HuH-7.5 (cell line): ENCODE measurements around the gene OLFM1.
"Not testable (repeated sequence)": the region's sequence is repeated elsewhere in the genome, so short reads cannot be mapped to it uniquely, and the experiment has no call there.

Experiments used
- DNase-seq: peaks from one replicate; pipeline ENCODE4 v3.0.0; 2011; ENCODE audit warnings: low spot score

OLFM1 gene

GRCh38 chr9:135152614-135153334 is 65.3 kb downstream of the OLFM1 start:
- peak; percentile 54 for DNase-seq

GRCh38 chr9:135154050-135154615 is 66.7 kb downstream of the OLFM1 start:
- DNase-seq: no peak

- no peak for DNase-seq
Observed at GRCh38 chr9:135155396-135155795, 67.9 kb downstream of the OLFM1 start.

- peak; percentile 65 for DNase-seq
Observed at GRCh38 chr9:135156525-135157510, 69.3 kb downstream of the OLFM1 start.

- DNase-seq: no peak
Observed at GRCh38 chr9:135157856-135158563, 70.5 kb downstream of the OLFM1 start.

- DNase-seq: no peak
Observed at GRCh38 chr9:135158564-135158937, 71.1 kb downstream of the OLFM1 start.

- DNase-seq: no peak
Observed at GRCh38 chr9:135159801-135160200, 72.3 kb downstream of the OLFM1 start.

GRCh38 chr9:135160862-135161261 is 73.4 kb downstream of the OLFM1 start:
- no peak for DNase-seq

- not testable (repeated sequence) for DNase-seq
Observed at GRCh38 chr9:135162599-135162998, 75.1 kb downstream of the OLFM1 start.

- no peak for DNase-seq
Observed at GRCh38 chr9:135163023-135163780, 75.7 kb downstream of the OLFM1 start.

GRCh38 chr9:135164036-135164435 is 76.6 kb downstream of the OLFM1 start:
- no peak for DNase-seq

- no peak for DNase-seq
Observed at GRCh38 chr9:135165003-135165711, 77.7 kb downstream of the OLFM1 start.

GRCh38 chr9:135165756-135166519 is 78.5 kb downstream of the OLFM1 start:
- DNase-seq: no peak

GRCh38 chr9:135166565-135166964 is 79.1 kb downstream of the OLFM1 start:
- no peak for DNase-seq

GRCh38 chr9:135167356-135167755 is 79.9 kb downstream of the OLFM1 start:
- no peak for DNase-seq

GRCh38 chr9:135167849-135168655 is 80.6 kb downstream of the OLFM1 start:
- DNase-seq: no peak

GRCh38 chr9:135169709-135170226 is 82.3 kb downstream of the OLFM1 start:
- DNase-seq: no peak

GRCh38 chr9:135170535-135170934 is 83.1 kb downstream of the OLFM1 start:
- no peak for DNase-seq
